HG02763 (cell line): Measurements from ENCODE around the gene ATP5ME.
"Not testable (repeated sequence)": the region's sequence is repeated elsewhere in the genome, so short reads cannot be mapped to it uniquely, and the experiment has no call there.

ENCODE experiments used
- ATAC-seq: cut with Tn5 transposase; IDR thresholded peaks from one replicate; pipeline ENCODE4 v1.9.1; 2021; ENCODE audit warnings: mild to moderate bottlenecking, moderate library complexity; ENCODE audit not compliant: unreplicated experiment

ATP5ME gene

GRCh38 chr4:671769-672168 is 2.3 kb downstream of the ATP5ME start:
- no peak for ATAC-seq

- ATAC-seq = not testable (repeated sequence)
These were observed 4.1 kb downstream of the ATP5ME start for GRCh38 chr4:669806-670559.

GRCh38 chr4:668219-668618 is 5.9 kb downstream of the ATP5ME start:
- not testable (repeated sequence) for ATAC-seq

GRCh38 chr4:667545-667925 is 6.5 kb downstream of the ATP5ME start:
- no peak for ATAC-seq

- ATAC-seq = no peak
These were observed 7.1 kb downstream of the ATP5ME start for GRCh38 chr4:666822-667544.

- no peak for ATAC-seq
These were observed 7.7 kb downstream of the ATP5ME start for GRCh38 chr4:666436-666810.

GRCh38 chr4:665751-666435 is 8.2 kb downstream of the ATP5ME start:
- ATAC-seq = no peak

- ATAC-seq = no peak
These were observed 8.7 kb downstream of the ATP5ME start for GRCh38 chr4:665381-665750.

GRCh38 chr4:664713-665231 is 9.3 kb downstream of the ATP5ME start:
- ATAC-seq = no peak

- peak; percentile 61 for ATAC-seq
These were observed 10.3 kb downstream of the ATP5ME start for GRCh38 chr4:663438-664428.

GRCh38 chr4:663046-663437 is 11.0 kb downstream of the ATP5ME start:
- no peak for ATAC-seq

- ATAC-seq = no peak
These were observed 12.0 kb downstream of the ATP5ME start for GRCh38 chr4:661881-662761.

- no peak for ATAC-seq
These were observed 12.8 kb downstream of the ATP5ME start for GRCh38 chr4:661231-661630.

GRCh38 chr4:660401-660800 is 13.7 kb downstream of the ATP5ME start:
- ATAC-seq = no peak

GRCh38 chr4:659851-660250 is 14.2 kb downstream of the ATP5ME start:
- ATAC-seq = no peak

- no peak for ATAC-seq
These were observed 15.1 kb downstream of the ATP5ME start for GRCh38 chr4:658681-659667.

- ATAC-seq = no peak
These were observed 16.0 kb downstream of the ATP5ME start for GRCh38 chr4:657834-658667.
